T-helper 2 cell (primary cell): Measurements from ENCODE around the gene GIMAP6.
A peak's percentile ranks its signal among the peaks of the same experiment; 100 is the strongest.
"Not testable (repeated sequence)": the region's sequence is repeated elsewhere in the genome, so short reads cannot be mapped to it uniquely, and the experiment has no call there.

Source experiments
- DNase-seq, 5 experiments: peaks; one replicate each; pipeline versions ENCODE4 v3.0.0 to v3.0.0-alpha.2; 2012 to 2022
- total RNA-seq, 2 donors: gene quantifications; one replicate each; lab custom pipeline; 2026; lab: John Stamatoyannopoulos, UW

The GIMAP6 gene
- 41.2 to 166 reads per million in 2 donors for total RNA-seq

DNA sequence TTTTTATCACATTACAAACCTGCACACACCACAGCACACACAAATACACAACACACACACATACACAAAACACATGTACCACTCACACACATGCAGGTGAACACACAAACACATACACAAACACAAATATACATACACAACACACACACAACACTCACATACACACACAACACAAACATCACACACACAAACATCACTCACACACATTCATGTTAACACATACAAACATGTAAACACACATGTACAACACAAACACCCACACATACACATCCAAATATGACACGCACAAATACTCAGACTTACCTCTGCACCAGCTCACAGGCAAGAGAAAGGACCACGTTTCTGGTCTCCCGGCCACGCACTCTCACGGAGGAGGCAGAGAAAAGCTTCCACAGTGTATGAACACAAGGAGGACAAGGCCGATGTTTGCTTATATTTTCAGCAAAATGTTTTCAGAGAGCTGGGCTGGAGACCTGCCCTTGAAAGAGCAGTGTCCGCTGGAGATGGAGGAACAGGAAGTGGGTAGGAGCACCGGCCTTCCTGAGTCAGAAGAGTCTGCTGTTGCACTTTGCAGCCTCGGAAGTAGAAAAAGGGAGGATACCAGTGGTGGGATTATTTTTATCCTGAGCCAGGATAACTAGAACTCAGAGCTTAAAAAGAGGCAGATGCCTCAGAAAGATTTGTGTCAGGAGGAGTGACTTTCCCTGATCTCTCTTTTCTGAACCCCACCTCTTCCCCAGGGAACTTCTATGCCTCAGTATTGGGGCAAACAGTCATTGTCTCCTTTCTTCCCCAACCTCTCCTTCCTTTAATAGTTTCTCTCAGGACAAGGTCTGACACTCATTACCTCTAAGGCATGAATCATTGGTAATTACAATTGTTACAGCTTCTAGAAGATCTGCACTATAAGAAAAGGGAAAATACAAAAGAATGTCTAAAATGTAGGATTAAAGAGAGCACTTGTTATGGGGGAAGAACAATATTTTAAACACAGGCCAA, at the start of gene GIMAP6:
GIMAP6 (minus strand) TSS at position 520 of the 999 bp plus-strand sequence. CDS start 2,243 bp downstream, outside the sequence.
- peak in 4 of 5 experiments; percentile 8 to 73 (median 15) for DNase-seq

DNA sequence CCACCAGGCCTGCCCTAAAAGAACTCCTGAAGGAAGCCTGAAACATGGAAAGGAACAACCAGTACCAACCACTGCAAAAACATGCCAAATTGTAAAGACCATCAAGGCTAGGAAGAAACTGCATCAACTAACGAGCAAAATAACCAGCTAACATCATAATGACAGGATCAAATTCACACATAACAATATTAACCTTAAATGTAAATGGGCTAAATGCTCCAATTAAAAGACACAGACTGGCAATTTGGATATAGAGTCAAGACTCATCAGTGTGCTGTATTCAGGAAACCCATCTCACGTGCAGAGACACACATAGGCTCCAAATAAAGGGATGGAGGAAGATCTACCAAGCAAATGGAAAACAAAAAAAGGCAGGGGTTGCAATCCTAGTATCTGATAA, 48.2 kb upstream of the GIMAP6 start:
- DNase-seq = not testable (repeated sequence)

DNA sequence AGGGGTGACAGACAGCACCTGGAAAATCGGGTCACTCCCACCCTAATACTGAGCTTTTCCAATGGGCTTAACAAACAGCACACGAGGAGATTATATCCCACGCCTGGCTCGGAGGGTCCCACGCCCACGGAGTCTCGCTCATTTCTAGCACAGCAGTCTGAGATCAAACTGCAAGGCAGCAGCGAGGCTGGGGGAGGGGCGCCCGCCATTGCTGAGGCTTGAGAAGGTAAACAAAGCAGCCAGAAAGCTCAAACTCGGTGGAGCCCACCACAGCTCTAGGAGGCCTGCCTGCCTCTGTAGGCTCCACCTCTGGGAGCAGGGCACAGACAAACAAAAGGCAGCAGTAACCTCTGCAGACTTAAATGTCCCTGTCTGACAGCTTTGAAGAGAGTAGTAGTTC, 46.4 kb upstream of the GIMAP6 start:
- DNase-seq = peak in 1 of 5 experiments; percentile 47

DNA sequence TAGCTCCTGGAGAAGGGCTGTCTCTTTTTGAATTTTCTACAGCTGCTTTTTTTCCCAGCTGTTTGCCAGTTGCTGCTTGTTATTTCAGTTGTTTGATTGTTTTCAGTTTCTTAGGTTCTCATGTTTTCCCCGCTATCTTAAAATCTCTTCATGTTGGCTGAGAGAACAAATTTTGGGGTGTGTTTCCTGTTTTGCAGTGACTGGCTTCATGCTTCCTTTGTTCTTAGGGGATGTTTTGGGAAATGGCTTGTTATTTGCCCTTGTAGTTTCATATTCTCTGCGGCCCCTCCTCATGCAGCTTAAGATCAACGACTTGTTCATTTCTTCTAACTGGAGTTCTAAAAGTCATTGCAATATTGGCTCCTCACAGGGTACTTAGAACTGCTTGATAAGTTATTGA, 44.7 kb upstream of the GIMAP6 start:
- DNase-seq = peak in 2 of 5 experiments; percentile 59 to 62

DNA sequence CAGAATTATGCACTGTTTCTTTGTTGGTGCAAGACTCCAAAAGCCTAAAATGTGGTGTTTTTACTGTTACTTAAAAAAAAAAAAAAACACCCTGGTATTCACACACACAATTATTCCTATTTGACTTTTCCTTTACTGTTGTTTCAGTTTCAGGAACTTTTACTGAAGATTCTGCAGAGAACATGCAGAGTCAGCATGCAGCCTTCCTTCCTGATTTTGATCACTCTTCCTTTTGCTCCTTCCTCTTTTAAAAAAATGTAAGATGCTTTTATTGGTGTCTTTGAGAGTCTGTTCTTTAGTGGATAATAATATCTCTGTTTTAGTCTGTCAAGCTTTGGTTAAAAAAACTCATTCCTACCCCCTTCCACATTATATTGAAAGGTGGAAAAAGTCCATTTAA, 44.1 kb upstream of the GIMAP6 start:
- not testable (repeated sequence) for DNase-seq

DNA sequence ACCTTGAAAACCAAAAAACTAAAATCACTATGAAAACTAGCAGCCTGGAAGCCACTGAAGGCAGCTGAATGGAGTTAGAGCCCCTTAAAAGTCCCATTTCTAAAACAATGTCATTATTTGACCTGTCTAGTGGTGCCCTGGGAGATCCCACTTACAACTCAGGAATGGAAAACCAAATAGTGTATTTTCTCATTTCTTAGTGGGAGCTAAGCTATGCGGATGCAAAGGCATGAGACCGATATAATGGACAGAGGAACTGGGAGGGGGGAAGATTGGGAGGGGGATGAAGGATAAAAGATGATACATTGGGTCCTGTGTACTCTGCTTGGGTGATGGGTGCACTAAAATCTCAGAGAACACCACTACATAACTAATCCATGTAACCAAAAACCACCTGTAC, 43.5 kb upstream of the GIMAP6 start:
- no peak for DNase-seq

DNA sequence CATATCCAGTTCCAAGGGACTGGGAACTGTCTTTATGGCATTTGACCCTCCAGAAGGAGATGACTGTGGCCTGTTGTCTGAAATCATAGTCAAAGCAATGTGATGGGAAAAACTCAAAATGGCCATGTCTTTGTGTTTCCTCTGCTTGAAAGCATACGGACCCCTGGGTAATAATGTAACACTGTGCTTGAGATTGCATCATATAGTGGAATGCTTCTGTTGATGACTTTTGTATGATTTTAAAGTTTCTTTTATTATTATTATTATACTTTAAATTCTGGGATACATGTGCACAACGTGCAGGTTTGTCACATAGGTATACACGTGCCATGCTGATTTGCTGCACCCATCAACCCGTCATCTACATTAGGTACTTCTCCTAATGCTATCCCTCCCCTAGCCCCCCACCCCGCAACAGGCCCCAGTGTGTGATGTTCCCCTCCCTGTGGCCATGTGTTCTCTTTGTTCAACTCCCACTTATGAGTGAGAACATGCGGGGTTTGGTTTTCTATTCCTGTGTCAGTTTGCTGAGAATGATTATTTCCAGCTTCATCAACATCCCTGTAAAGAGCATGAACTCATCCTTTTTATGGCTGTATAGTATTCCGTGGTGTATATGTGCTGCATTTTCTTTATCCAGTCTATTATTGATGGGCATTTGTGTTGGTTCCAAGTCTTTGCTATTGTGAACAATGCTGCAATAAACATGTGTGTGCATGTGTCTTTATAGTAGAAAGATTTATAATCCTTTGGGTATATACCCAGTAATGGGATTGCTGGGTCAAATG, 39.8 kb upstream of the GIMAP6 start:
- DNase-seq = not testable (repeated sequence)

DNA sequence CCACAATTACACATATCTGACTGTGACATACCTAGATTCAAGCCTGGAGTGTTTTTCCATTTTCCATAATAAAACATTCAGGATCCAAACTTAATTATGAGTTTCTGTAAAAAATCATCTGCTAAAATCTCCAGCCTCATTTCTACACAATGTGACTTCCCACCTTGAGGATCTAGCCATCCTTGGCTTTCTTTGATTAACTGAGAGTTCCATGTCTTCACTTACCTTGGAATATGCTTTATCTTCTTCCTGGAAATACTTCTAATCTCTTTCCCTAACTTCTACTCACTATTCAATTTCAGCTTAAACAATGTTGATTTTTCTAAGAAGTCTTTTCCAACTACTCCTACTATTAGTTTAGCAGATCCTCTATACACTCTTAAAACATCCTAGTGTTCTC, 36.8 kb upstream of the GIMAP6 start:
- no peak for DNase-seq

DNA sequence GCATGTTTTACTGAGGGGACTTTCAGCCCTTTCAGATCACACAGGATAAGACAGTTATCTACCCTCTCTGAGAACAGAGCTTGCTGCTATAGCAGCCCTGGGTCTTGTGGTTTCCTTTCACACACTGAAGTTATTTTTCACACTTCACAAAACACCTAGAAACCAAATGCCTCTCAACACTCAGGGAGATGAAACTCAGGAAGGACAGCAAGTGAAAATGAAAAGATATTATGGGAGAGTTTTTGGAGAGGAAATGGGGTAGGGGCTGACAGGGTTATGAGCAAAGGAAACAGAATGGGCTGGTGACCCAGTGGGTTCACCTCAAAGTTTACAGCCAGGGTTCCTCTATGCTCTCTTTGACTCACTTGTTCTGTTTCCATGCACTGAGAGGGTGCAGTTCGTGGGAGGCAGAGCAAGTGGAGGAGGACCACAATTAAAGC, 36.3 kb upstream of the GIMAP6 start:
- peak in 4 of 5 experiments; percentile 20 to 94 (median 68) for DNase-seq

DNA sequence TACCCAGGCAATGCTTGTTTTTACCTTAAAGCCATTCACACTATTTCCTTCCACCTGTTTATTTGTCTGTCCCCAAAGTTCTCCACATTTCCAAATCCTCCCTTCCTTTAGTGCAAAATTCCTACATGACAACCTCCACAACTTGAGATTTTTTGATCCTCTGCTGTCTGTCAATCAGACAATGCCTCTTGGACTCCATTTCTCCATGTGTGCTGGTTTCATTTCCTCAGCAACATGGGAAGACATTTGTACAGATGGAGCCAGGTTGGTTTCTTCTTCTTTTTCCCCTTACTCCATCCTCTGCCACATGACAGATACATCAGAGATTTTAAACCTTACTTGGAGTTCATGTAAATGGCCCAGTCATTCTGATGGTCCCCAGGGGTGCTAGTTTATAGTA, 34.2 kb upstream of the GIMAP6 start:
- no peak for DNase-seq

DNA sequence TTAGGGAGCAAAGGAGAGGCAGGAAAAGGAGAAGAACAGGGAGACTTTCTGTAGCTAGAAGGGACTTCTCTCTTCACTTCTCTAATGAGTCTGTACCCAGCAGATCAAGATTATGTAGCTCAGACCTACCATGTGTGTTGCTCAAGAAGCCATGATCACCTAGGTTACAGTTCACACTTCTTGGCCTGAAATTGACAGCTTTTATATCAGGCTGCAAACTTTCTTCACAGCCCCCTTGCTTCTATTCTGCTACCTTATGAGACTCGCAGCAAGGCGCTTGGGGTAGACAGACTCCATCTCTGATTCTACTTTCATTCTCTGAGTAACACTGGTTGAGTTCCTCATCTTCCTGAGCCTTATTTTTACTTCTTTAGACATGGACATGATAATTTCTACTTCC, 33.7 kb upstream of the GIMAP6 start:
- DNase-seq = peak in 2 of 5 experiments; percentile 63 to 68

DNA sequence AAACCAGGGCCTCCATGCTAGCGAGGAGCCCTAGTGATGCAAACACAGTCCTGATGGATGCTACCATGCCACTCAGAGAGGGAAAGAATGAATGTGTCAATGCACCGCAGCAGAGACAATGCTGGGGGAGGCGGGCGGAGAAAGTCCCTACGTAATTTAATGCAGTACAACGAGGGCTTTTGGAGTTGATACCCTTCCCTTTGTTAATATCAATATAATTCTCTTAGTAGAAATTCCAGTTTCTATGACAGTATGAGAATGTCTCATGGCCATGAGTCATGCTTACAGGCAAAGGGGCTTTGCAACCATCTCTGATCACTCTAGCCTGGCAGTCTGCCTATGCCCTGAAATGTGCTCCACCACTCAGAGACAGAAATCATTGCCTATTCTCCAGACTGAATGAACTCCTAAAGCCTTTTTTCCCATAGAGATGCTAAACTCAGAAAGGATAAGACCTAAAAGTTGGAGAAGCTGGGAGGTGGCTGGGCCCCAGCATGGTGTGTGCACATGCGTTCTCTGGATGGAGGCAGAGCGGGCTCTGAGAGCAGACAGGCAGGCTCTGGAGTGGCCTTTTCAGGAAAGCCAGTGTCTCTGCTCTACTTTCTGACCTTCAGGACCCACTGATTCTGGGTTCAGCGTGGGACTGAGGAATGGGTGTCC, 33.0 kb upstream of the GIMAP6 start:
- DNase-seq = peak in 1 of 5 experiments; percentile 32

DNA sequence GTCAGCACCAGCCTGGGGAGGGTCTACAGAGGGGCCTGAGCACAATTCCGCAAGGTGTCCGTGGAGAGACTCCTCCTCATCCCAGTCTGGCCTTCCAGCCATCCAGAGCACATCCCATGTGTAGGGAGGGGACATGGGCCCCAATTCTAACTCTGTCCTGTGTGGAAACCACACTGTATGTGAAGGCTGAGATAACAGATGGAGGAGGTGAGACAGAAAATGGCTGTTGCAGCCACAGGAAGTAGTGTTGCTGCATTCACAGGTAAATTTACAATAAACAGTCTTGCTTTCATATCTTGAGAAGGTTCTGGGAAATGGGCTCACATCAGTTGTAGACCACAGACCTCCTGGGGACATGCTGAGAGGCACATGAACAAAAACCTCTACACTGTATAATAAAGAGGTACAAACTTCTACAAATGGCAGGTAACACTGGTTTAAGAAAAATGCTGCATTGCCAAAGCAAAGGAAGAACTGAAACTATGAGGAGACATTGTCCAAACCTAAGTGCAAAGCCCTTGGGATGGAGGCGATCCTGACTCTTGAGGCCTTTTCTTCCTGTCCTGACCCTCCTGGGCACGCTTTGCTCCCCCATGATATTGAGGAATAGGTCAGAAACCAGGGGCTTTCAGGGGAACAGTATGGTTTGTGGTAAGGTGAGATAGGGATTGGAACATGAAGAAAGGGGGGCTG, 31.8 kb upstream of the GIMAP6 start:
- DNase-seq = peak in 2 of 5 experiments; percentile 50 to 95

DNA sequence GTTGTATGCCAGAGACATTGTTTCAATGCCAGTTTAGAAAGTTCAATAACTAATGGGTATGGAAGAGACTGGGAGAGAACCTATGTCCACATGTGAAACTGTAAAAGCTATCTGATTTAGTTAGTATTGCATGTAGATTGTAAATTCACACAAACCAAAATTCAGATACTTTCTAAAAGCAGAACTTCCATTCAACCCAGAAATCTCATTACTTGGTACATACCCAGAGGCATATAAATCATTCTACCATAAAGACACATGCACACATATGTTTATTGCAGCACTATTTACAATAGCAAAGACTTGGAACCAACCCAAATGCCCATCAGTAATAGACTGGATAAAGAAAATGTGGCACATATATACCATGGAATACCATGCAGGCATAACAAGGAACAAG, 30.6 kb upstream of the GIMAP6 start:
- DNase-seq = not testable (repeated sequence)

DNA sequence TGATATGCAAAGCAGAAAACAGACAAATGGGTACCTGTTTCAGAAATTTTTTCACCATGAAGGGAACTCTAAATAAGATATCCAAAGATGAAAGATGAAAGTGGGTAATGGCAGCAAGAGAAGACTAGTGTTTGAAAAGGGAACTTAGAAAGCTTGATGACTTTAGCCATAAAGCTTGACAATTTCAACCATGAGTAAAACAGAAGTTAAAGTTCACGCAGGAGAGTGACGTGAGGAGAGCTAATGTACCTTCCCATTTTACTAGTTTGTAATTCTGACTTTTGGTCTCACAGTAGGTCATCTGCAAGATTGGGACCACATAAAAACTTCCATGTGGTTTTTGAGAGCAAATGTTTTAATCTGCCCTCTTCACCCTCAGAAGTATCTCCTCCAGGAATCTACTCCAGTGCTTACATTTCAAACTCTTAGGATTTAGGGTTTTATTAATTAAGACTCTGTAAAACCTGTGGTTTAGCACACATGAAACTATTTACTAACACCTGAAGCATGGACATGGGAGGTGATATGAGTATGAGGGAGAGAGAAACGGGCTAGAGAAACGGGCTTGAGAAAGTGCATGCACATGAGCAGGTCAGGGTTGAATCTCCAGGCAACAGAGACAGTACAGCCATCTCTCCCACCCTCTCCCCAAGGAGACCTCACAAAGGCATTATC, 28.9 kb upstream of the GIMAP6 start:
- no peak for DNase-seq

DNA sequence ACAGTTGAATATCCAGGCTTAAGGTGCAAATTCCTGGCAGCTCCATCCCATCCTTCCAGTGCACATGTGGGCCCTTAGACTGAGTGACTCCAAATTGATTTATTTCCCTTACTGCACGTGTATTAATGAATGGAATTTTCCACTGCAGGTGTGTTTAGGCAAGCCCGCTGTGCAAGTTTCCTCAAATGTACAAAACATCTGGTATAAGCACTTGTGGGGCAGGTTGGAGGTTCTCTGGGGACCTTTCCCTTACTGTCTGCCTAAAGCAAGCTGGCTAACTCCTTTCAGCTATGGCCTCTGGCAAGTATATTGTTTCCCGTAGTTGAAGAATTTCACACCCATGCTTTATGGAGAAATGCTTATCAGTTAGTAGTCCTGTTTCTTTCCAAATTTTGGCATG, 25.3 kb upstream of the GIMAP6 start:
- no peak for DNase-seq

DNA sequence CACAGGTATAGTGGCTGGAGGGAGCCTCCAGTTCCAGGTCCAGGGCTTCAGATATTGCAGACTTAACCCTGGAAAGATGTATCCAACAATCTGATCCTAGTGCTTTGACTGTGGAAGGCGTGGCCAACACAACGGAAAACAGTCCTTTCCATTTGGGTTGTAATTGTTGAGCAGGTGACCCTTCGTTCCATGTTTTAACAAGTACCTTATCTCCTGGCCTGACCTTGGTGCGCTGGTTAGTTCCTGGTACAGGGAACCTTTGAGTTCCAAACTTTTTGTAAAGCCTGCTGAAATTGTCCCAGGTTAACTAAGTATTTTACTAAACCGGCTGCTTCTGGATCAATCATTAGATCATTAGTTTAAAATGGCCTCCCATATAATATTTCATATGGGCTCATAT, 23.9 kb upstream of the GIMAP6 start:
- DNase-seq = no peak

DNA sequence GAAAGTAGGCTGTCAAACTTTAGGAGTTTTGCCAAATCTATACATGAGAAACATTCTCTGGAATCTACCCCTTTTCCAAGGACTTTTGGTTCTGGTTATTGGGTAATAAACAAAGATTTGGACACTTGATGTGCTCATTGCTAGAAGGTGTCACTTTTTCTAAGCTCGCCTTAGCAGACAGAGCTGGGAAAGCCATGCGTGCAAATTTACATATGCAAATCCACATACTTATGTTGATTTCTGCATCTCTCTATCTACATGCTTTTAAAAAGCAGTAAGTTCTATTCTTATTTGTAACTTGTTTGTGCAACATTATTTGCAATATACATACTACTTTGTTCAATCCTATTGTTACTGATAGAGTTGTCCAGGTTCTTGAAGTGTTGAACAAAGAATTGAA, 22.5 kb upstream of the GIMAP6 start:
- no peak for DNase-seq

DNA sequence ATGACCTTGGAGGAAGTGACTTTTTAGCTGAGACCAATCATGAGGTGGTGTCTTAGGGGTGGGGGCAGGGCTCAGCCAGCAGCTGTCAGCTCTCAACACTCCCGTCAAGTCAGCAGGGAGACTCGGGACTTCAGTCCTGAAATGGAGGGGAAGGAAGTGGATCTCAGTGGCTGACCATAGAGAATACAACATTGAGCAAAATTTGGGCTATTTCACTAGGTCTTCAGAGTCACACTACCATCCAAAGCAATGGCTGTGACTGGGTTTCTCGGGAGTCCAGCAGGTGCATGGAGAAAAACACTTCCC, 16.8 kb upstream of the GIMAP6 start:
- DNase-seq = no peak

DNA sequence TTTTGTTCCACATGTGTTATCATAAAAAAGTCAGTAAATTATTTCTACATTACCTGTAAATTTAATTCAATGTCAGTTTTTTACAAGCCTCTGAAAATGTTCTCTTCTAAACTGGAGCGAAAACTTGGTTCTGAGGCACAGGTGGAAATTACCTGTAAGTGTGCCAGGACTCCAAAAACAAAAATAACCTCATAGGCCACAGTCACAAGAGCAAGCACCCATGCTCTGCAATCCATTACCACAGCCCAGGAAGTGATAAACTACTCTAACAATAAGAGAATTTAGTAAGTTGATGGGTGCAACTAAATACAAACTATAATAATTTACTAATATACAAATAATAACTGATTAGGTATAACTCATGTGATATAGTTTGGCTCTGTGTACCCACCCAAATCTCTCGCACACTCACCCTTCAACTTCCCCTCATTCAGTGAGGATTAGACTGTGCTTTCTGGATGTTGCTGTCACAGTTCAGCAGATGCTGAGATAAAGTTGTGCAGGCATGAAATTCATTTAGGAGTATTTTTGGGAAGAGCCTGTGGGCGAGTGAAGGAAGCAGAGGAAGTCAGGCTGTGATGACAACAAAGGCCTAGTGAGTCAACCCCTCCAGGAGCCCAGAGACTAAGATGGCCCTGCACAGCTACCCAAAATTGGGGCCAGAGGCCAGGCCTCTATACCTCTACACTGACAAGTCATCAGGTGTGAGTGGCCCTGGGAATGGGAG, 16.3 kb upstream of the GIMAP6 start:
- no peak for DNase-seq
